Hepatocyte (in vitro differentiated cells): ENCODE data around the gene ZNF185. TPM values are rescaled to one million over a fixed set of nuclear protein-coding genes. Genes with fewer than 3 reads are reported as not detected.
"Not testable (repeated sequence)": the region's sequence is repeated elsewhere in the genome, so short reads cannot be mapped to it uniquely, and the experiment has no call there.

Experiments
- DNase-seq: peaks from one replicate; pipeline ENCODE4 v3.0.0-alpha.2; 2016; ENCODE audit warnings: low spot score
- H2AFZ ChIP-seq: fragments of 200-600 bp; sonication (generic); 2 replicates; pipeline ENCODE4 v1.6.0; 2016; ENCODE audit warnings: antibody characterized with exemption, mild to moderate bottlenecking
- H3K27ac ChIP-seq: fragments of 200-600 bp; sonication (generic); 2 replicates; pipeline ENCODE4 v1.5.1; 2016; ENCODE audit warnings: mild to moderate bottlenecking
- H3K27me3 ChIP-seq: fragments of 200-600 bp; sonication (generic); 2 replicates; pipeline ENCODE4 v1.6.1; 2016
- H3K36me3 ChIP-seq: fragments of 200-600 bp; sonication (generic); replicated peaks from 2 replicates; pipeline ENCODE4 v1.5.1; 2016; ENCODE audit warnings: low read depth; ENCODE audit not compliant: insufficient read depth
- H3K4me1 ChIP-seq: fragments of 200-600 bp; sonication (generic); 2 replicates; pipeline ENCODE4 v1.5.1; 2016; ENCODE audit warnings: mild to moderate bottlenecking, moderate library complexity; ENCODE audit not compliant: insufficient read depth
- H3K4me2 ChIP-seq: fragments of 200-600 bp; sonication (generic); 2 replicates; pipeline ENCODE4 v1.6.0; 2016
- H3K4me3 ChIP-seq: fragments of 200-600 bp; sonication (generic); 2 replicates; pipeline ENCODE4 v1.5.1; 2016; ENCODE audit warnings: mild to moderate bottlenecking
- H3K79me2 ChIP-seq: fragments of 200-600 bp; sonication (generic); 2 replicates; pipeline ENCODE4 v1.6.0; 2017; ENCODE audit warnings: mild to moderate bottlenecking
- H3K9me2 ChIP-seq: fragments of 200-600 bp; sonication (generic); replicated peaks from 2 replicates; pipeline ENCODE4 v1.6.0; 2017; ENCODE audit warnings: mild to moderate bottlenecking; ENCODE audit not compliant: insufficient read depth
- H3K9me3 ChIP-seq: fragments of 200-600 bp; sonication (generic); 2 replicates; pipeline ENCODE4 v1.5.1; 2016; ENCODE audit warnings: low read depth, mild to moderate bottlenecking
- H4K20me1 ChIP-seq: fragments of 200-600 bp; sonication (generic); 2 replicates; pipeline ENCODE4 v1.6.0; 2016; ENCODE audit warnings: mild to moderate bottlenecking; ENCODE audit not compliant: insufficient read depth, poor library complexity, severe bottlenecking
- CTCF ChIP-seq: fragments of 200-600 bp; sonication (generic); IDR thresholded peaks from 2 replicates; pipeline ENCODE4 v1.5.1; 2016; ENCODE audit warnings: antibody characterized with exemption, mild to moderate bottlenecking; ENCODE audit not compliant: poor library complexity
- EZH2 ChIP-seq: fragments of 200-600 bp; sonication (generic); IDR thresholded peaks from 2 replicates; pipeline ENCODE4 v1.6.1; 2016; ENCODE audit warnings: antibody characterized with exemption, mild to moderate bottlenecking, borderline replicate concordance
- EZH2phosphoT487 ChIP-seq: fragments of 200-600 bp; sonication (generic); IDR thresholded peaks from one replicate; pipeline ENCODE4 v1.6.1; 2018; ENCODE audit warnings: antibody characterized with exemption, mild to moderate bottlenecking, low read depth, moderate library complexity; ENCODE audit not compliant: unreplicated experiment, severe bottlenecking
- WGBS: methylation state at CpG from one replicate; pipeline ENCODE4 v1.1.6; 2016; ENCODE audit warnings: low lambda C conversion rate; ENCODE audit errors: missing lambda C conversion rate; 5-methylcytosine and 5-hydroxymethylcytosine counted together
- polyA plus RNA-seq: library from polyadenylated mRNA; unstranded; fragments of >200 nt; fragmentation: Nextera tagmentation; extraction: Ambion mirVana; gene quantifications from 2 replicates; pipeline ENCODE4 v1.2.1, GENCODE V29; 2016
- total RNA-seq: library from RNA; depleted of rRNA; stranded (reverse); fragments of >200 nt; gene quantifications from 2 replicates; pipeline ENCODE4 v1.2.3, GENCODE V29; 2014

ZNF185 gene
- total and polyA plus RNA-seq, 2 experiments from 2014 or later, result 10.8 to 18.1 TPM

GRCh38 chrX:152905081-152905420 lies 7.2 kb downstream of the ZNF185 start:
- H2AFZ ChIP-seq, result no peak overlapping the region
- whole genome bisulfite sequencing, result 87% methylated on average over 8 of the region's 8 CpGs
- H3K27me3 ChIP-seq, result no peaks in the 10 kb centered on the region
- no peaks in the 10 kb centered on the region for H3K79me2 ChIP-seq
- no peaks in the 10 kb centered on the region for H3K36me3 ChIP-seq
- no peaks in the 10 kb centered on the region for H3K9me2 ChIP-seq
- DNase-seq, result no peak
- no peaks in the 10 kb centered on the region for H4K20me1 ChIP-seq
- TF ChIP-seq EZH2, result no peak
- no peak for TF ChIP-seq EZH2phosphoT487
- TF ChIP-seq CTCF, result no peak
- H3K27ac ChIP-seq, result no peak overlapping the region
- no peak overlapping the region for H3K4me2 ChIP-seq
- H3K4me3 ChIP-seq, result no peak overlapping the region
- H3K4me1 ChIP-seq, result peaks cover 5% of the 10 kb centered on the region
- H3K9me3 ChIP-seq, result no peaks in the 10 kb centered on the region

DNA sequence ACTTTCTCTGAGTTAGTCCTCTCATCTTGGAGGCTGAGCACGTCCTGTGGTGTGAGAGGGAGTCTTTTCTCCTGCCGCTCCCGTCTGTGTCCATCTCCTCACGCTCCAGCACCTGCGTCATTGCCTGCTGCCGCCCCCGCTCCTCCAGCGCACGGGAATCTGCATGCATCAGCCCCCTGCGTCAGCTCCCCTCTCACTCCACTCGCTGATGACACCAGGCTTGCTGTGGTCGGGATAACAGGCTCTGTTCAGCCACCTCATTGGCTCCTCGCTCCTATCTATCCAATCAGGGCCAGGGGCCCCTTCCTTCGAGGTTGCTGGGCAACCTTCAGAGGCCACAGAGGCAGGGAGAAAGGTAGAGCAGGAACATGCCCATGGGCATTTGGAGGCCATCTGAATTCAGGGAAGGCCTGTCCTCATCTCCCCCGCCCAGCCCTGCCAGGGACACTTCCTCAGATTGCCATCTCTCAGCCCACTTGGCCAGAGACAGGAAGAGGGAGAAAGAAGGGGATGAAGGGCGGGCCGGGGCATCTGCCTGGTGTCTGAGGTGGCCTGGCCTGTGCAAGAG lies 9.3 kb downstream of the ZNF185 start:
- H3K4me2 ChIP-seq, result peak overlapping the region; percentile 49

GRCh38 chrX:152908486-152908885 lies 10.6 kb downstream of the ZNF185 start:
- Histone ChIP-seq H3K4me1 (peaks cover 5% of the 10 kb centered on the region), H3K27me3 (no peaks in the 10 kb centered on the region), H3K27ac (no peak overlapping the region), H2AFZ (no peak overlapping the region), H3K79me2 (no peaks in the 10 kb centered on the region), H3K9me2 (no peaks in the 10 kb centered on the region), H3K36me3 (no peaks in the 10 kb centered on the region), H3K4me3 (no peak overlapping the region), H4K20me1 (no peaks in the 10 kb centered on the region), H3K4me2 (no peak overlapping the region), H3K9me3 (no peaks in the 10 kb centered on the region)
- DNase-seq, result no peak
- WGBS, result 86% methylated on average over 14 of the region's 14 CpGs
- TF ChIP-seq EZH2 (no peak), EZH2phosphoT487 (no peak), CTCF (no peak)

More for the DNA sequence above, 9.3 kb downstream of the ZNF185 start:
- 35% methylated on average over 16 of the region's 17 CpGs for WGBS
- Histone ChIP-seq H3K4me3 (no peak overlapping the region), H3K4me1 (peaks cover 5% of the 10 kb centered on the region), H3K9me2 (no peaks in the 10 kb centered on the region), H3K79me2 (no peaks in the 10 kb centered on the region), H3K27ac (peak overlapping the region; percentile 24), H4K20me1 (no peaks in the 10 kb centered on the region), H3K27me3 (no peaks in the 10 kb centered on the region), H2AFZ (no peak overlapping the region), H3K9me3 (no peaks in the 10 kb centered on the region), H3K36me3 (no peaks in the 10 kb centered on the region)
- TF ChIP-seq EZH2, result no peak
- no peak for TF ChIP-seq EZH2phosphoT487
- no peak for TF ChIP-seq CTCF
- peak; percentile 73 for DNase-seq

DNA sequence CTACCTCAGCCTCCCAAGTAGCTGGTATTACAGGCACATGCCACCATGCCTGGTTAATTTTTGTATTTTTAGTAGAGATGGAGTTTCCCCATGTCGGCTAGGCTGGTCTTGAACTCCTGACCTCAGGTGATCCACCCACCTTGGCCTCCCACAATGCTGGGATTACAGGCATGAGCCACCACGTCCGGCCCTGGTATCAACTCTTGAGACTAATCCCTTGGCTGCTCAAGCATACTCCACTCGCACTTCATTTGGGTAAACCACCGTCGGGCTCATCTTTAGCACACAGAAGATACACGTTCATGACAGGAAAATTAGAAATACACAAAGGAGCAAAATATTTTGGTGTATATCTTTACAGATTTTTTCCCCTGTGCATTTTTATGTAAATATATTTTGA lies 12.2 kb downstream of the ZNF185 start:
- not testable (repeated sequence) for DNase-seq, H3K4me3 ChIP-seq, H3K79me2 ChIP-seq, H3K27me3 ChIP-seq, H3K4me1 ChIP-seq, H3K27ac ChIP-seq, H3K9me3 ChIP-seq, H3K4me2 ChIP-seq, H4K20me1 ChIP-seq, H3K36me3 ChIP-seq, H2AFZ ChIP-seq, H3K9me2 ChIP-seq
- WGBS, result 87% methylated on average over 7 of the region's 7 CpGs
